Panc1 (cell line): ENCODE measurements around the gene UNC5B.

ENCODE experiments used
- CTCF ChIP-seq: fragments of 450-650 bp; IDR thresholded peaks from 2 replicates; pipeline ENCODE4 v1.5.1; 2017; ENCODE audit warnings: mild to moderate bottlenecking
- POLR2AphosphoS5 ChIP-seq: IDR thresholded peaks from 2 replicates; pipeline ENCODE4 v1.6.1; 2012; ENCODE audit warnings: mild to moderate bottlenecking, low read depth, low read length, moderate library complexity
- REST ChIP-seq, 2 experiments: IDR thresholded peaks; 2 replicates each; pipeline ENCODE4 v1.6.1; 2011 to 2012; ENCODE audit warnings: low read depth in 2 of 2, control low read depth in 1 of 2, low read length in 1 of 2, mild to moderate bottlenecking in 1 of 2, moderate library complexity in 1 of 2; ENCODE audit not compliant: insufficient read depth in 1 of 2

DNA sequence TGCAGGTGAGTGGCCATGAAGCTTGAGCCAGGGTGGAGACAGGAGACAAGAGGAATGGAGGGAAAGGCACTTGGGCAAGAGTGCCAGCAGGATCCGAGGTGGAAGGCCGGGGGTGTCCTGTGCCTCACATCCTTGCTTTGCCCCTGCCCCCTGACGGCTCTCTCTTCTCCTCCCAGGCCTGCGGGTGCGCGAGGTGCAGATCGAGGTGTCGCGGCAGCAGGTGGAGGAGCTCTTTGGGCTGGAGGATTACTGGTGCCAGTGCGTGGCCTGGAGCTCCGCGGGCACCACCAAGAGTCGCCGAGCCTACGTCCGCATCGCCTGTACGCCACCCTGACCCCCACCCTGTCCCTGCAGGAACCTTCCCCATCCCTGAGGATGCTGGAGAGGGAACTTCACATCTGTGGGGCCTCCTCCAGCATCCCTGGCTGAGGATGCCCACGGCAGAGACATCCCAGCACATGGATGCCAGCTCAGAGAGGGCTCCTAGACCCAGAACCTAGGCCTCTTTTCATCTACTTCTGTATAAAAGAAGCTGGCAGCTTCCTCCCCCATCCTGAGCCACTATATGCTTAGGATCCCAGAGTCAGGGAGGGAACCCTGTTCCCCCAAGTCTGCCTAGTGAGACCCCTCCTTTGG is 72.3 kb downstream of the UNC5B start:
- TF ChIP-seq REST (IDR thresholded peaks at IDR 0.05; ENCODE audit: insufficient read depth in 1 of 2, low read depth in 2 of 2, low read length in 1 of 2) (no peak), CTCF (no peak), POLR2AphosphoS5 (no peak)
